GM13977 (cell line): ENCODE results near the gene DLX3.

Experiments
- DNase-seq: peaks from one replicate; pipeline ENCODE4 v3.0.0; 2012; ENCODE audit warnings: low spot score
- in situ Hi-C: fragments of 300-500 bp; cut with MboI; formaldehyde crosslinking; loops from one replicate; pipeline ENCODE4 v1.12.0; 2022; ENCODE audit warnings: low sequenced_read_pairs, low pct_unique_long_range_greater_than_20kb, mixed read lengths, inconsistent platforms; ENCODE audit not compliant: unreplicated experiment
- TF ChIP-seq, protein P1 (sequence below): IDR thresholded peaks from 2 replicates; pipeline ENCODE4 v1.5.1; 2012; ENCODE audit warnings: mild to moderate bottlenecking, control low read depth; ENCODE audit not compliant: insufficient read depth; ENCODE audit errors: extremely low read depth, missing control alignments

The DLX3 gene

DNA sequence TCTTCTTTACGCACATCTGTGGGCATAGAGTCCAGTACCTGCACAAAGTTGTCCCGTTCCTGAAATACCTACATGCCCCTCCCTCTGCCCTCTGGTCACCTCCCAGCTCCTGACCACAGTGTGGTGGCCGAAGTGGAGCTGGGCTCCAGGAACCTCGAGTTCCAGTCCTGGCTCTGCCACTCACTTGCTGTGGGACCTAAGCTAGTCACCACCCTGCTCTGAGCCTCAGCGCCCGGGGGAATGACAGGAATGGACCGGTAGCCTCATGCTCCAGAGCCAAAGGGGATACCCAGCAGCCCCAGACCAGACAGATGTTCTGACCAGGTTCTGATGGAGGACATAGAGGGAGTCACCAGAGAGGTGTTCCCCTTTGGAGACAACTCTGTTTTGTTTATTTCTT is 34.2 kb upstream of the DLX3 start:
- in situ Hi-C loops, result loop anchor here (5.0 kb wide), 1 partner anchor 63 kb away; no protein-coding TSS in a partner anchor
- TF ChIP-seq, protein P1, sequence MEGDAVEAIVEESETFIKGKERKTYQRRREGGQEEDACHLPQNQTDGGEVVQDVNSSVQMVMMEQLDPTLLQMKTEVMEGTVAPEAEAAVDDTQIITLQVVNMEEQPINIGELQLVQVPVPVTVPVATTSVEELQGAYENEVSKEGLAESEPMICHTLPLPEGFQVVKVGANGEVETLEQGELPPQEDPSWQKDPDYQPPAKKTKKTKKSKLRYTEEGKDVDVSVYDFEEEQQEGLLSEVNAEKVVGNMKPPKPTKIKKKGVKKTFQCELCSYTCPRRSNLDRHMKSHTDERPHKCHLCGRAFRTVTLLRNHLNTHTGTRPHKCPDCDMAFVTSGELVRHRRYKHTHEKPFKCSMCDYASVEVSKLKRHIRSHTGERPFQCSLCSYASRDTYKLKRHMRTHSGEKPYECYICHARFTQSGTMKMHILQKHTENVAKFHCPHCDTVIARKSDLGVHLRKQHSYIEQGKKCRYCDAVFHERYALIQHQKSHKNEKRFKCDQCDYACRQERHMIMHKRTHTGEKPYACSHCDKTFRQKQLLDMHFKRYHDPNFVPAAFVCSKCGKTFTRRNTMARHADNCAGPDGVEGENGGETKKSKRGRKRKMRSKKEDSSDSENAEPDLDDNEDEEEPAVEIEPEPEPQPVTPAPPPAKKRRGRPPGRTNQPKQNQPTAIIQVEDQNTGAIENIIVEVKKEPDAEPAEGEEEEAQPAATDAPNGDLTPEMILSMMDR, result no peak
- DNase-seq, result peak; percentile 12

DNA sequence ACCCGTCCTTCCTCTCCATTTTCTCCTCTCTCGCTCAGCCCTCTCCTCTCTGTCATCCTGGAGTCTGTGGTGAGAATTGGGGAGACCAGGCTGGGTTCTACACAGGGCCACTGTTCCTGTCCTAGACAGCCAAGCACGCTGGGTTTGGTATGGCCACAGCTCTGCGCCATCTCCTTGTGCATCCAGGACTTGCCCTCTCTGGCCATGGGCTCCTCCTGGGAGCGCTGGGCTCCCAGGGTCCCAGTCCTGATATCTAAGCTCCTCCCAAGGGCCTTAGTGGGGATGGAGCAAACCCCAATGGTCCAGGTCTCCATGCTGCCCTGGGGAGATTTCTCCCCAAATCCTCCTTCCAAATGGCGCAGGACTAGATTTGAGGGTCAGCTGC is 33.7 kb upstream of the DLX3 start:
- no peak for DNase-seq
- TF ChIP-seq, protein P1, result no peak
- in situ Hi-C loops, result loop anchor here (5.0 kb wide), 1 partner anchor 64 kb away; no protein-coding TSS in a partner anchor

DNA sequence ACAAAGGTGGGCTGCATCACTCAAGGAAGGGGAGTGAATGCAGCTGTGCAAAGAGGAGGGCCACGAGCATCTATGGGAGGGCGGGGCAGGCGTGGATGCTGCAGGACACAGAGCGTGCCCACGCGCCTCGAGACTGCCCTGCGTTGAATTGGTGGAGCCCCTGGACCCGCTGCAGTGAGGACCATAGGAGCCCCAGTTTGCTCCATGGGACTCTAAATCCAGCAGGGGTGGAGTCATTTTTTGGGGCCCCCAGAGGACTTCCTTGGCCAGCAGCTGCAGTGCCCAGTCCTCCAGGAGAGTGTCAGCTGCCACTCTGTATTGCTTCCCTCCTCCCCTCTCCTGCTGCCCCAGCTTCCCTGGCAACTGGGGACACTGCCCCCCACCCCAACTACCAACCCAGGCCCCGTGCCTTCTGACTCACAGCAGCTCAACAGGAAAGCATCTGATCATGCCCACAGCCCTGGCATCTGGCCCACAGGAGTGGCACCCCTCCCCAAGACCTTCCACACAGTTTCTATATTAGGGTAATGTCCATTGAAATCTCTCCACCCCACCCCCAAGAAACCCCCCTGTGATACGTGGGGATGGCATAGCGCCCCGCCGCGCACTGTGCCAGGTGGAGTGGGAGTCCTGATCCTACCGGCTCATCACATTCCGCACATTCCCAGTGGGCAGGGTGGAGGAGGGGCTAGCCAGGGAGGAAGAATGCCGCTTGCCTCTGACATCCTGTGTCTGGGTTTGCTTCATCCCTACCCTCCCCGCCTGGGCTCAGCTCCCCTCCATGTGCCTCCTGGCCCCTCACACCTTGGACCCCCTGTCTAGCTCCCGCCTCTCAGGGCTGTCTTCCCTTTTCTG is 33.1 kb upstream of the DLX3 start:
- in situ Hi-C loops, result loop anchor here (5.0 kb wide), 1 partner anchor 64 kb away; no protein-coding TSS in a partner anchor
- DNase-seq, result no peak
- TF ChIP-seq, protein P1, result no peak

DNA sequence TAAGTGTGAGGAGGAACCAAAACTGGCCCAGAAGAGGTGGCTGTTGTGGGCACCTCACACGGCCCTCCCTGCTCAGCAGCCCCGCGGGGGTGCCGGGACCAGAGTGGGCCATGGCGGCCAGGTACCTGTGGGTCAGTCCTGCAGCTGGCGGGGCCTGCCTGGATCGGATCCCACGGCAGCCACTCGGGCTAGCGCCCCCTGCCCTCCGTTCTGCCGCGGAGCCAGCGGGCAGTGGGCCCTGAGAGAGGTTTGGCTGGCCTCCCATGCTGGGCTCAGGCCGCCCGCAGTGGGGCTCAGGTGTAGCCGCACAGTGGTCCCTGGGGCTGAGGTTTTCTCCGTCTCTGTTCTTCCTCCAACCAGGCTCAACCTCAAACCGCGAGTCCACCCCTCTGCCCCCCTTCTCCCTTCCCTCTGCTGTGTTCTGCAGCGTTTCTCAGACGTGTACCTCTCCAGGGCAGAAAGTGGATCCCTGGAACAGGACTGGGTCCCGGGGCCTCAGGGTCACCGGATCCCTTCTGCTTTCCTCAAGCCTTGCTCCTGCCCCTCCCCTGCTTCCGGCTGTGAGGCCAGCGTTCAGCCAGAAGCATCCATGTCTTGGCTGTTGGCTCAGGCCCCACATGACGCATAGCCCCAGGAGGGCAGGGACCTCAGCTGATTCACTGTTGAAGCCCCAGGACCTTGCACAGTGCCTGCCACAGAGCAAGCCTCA is 32.3 kb upstream of the DLX3 start:
- in situ Hi-C loops, result loop anchor here (5.0 kb wide), 1 partner anchor 65 kb away; no protein-coding TSS in a partner anchor
- TF ChIP-seq, protein P1, result no peak
- no peak for DNase-seq

DNA sequence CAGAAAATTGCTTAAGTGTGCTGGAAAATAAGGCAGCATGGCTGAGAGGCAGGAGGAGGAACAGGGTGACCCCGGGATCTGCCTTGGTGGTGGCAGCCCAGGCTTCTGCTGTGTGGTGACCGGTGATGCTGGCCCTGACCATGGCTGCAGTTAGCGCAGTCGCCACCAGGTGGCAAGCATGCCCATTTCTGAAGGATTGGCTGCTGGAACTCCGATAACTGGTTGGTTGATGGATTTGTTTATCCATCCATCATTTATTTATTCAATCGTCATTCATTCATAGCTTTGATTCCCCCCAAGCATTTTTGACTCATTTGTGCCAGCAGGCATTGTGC is 31.8 kb upstream of the DLX3 start:
- in situ Hi-C loops, result loop anchor here (5.0 kb wide), 1 partner anchor 65 kb away; no protein-coding TSS in a partner anchor
- TF ChIP-seq, protein P1, result peak; percentile 96
- DNase-seq, result peak; percentile 88

DNA sequence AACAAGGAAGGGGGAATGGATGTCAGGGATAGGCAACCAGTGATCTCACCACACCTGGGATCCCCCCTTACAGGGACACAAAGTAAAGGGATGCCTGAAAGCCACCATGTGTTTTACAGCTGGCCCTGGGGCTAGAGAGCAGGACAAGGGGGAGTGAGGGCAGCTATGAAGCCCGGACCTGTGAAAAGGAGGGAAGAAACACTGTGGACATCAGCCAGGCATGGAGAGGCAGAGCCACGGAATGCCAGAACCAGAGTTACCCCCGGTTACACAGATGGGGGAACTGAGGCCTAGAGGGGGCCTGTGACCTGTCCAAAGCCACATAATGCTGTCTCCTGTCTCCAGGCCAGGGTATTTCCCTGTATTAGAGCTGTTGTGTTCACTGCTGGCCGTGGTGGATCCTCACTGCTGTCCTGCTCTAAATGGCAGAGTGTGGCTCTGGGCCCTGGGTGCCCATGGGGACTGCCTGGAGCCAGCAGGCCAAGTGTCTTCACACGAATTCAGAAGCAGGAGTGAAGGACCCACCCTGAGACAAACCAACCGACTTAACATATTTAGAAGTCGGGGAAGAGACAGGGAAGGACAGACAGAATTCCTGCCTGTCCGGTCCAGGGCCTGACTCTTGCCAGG is 31.1 kb upstream of the DLX3 start:
- in situ Hi-C loops, result loop anchor here (5.0 kb wide), 1 partner anchor 66 kb away; no protein-coding TSS in a partner anchor
- TF ChIP-seq, protein P1, result no peak
- DNase-seq, result no peak
